Measurements from ENCODE around the gene ACOT7.

ACOT7 gene

GRCh38 chr1:6287431-6287886 is 106.1 kb downstream of the ACOT7 start:
- DNase-seq (ENCODE audit: low read depth in 1 of 2, low spot score in 1 of 2): no peak

- DNase-seq (ENCODE audit: low read depth in 1 of 2, low spot score in 1 of 2): no peak
These were observed 106.5 kb downstream of the ACOT7 start for GRCh38 chr1:6287029-6287428.

- no peak for DNase-seq (ENCODE audit: low read depth in 1 of 2, low spot score in 1 of 2)
These were observed 107.3 kb downstream of the ACOT7 start for GRCh38 chr1:6286266-6286665.

DNA sequence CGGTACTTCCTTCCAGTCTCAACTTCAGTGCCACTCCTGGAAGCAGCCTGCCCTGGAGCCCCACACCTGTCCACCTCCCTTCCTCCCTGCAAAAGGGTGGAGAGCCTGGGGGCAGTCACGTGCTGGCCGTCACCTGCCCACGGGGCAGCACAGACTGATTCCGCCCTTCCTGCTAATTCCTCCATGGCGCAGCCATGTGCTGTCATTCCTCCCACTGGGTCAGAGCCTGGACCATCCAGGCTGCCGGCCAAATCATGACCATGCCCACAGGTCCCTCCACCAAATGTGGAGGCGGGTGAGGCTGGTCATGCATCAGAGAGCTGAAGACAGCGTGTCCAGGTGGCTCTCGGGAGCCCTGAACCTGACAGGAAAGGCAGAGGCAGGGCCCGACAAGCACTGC is 108.2 kb downstream of the ACOT7 start:
- no peak for DNase-seq (ENCODE audit: low read depth in 1 of 2, low spot score in 1 of 2)

DNA sequence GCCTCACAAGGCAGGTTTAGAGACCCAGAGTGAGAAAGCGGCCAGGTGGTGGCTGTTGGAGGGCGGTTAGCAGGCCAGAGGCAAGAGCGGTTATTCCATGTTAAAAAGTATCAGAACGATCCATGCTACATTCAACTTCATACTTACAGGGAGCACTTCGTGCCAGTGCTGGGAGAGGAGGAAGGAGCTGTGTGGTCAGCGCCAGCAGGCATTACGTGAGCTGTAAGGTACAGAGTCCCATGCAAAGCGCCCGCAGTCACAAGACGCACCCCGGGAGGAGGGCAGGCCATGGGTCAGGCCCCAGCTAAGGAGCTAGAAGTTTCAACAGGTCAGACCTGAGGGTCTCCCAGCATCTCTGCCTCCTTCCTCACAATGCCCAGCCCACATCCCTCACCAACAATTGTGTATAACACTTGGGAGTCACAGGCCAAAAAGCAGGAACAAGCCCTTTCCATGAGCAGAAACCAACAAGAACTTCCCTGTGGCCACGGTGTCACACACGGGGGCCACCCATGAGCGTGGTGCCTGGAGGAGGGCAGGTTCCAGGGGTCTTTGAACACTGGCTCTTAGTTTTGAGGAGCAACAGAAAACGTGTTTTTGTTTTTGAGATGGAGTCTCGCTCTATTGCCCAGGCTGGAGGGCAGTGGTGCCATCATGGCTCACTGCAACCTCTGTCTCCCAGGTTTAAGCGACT is 110.8 kb downstream of the ACOT7 start:
- no peak for DNase-seq (ENCODE audit: low read depth in 1 of 2, low spot score in 1 of 2)

DNA sequence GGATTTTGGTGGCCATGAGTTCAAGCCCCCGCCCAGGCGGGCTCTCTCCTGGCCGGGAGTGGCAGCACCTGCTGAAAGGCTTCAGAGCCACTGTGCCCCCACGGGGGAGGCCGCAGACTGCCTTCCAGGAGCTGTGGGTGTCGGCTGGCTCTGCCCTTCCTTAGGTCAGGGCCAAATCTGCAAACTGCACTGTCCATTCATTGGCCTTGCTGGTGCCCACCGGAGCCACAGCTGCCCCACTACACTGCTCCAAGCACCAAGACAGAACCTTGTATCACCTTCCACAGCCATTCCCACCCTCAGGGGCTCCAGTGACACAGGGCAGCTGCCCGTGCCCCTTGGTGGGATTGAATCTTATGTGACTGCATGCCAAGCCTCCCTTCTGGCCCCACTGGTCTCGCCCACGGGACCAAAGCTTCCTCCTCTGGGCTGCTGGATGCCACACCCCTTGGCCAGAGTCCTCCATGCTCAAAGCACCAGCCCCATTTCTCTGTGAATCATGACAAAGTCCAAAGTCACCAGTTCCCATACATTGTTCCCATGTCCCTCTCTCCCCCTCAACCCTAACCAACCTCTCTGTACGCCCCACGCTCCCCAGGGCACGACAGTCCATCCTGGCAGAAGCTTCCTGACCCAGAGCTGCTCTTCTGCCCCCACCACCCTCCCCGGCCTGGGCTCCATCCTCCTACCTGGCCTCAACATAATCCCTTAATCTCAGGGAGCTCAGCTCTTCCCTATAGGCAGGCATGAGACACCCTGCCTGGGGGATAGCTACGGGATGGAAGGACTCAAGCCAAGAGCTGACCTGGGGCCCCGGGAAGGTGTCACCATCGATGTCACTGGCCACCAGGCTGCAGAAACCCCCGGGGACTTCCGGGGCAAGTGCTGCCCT is 111.8 kb downstream of the ACOT7 start:
- no peak for DNase-seq (ENCODE audit: low read depth in 1 of 2, low spot score in 1 of 2)

DNA sequence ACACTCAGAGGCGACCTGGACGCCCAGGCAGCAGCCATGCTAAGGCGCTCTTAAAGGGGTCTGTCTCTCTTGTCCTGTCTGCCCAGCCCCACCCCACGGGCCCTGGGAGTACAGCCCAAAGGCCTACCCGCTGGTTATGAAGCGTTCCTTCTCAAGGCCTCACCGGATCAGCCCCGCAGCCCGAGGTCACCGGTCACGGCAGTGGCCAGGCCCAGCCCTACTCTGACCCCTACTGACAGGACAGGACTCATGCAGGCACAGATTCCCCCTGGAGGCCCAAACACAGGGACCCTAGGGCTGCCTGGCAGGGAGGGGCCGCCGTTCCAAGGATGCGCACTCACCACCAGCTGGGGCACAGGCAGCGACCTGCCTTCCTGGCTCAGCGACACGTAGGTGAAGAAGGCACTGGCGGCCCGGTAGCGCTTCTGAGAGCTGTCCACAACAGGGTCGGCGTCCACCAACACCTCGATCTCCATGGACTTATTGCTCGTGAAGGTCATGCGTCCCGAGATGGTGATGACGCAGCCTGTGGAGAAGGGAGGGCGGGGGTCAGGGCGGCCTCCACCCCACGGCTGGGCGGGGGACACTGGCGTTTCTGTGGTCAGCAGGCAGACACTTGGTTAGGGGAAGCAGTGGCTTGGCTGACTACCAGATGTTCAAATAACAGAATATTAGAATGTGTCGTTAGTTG is 112.7 kb downstream of the ACOT7 start:
- no peak for DNase-seq (ENCODE audit: low read depth in 1 of 2, low spot score in 1 of 2)

GRCh38 chr1:6279613-6280383 is 113.8 kb downstream of the ACOT7 start:
- DNase-seq (ENCODE audit: low read depth in 1 of 2, low spot score in 1 of 2): no peak

GRCh38 chr1:6279066-6279465 is 114.5 kb downstream of the ACOT7 start:
- DNase-seq (ENCODE audit: low read depth in 1 of 2, low spot score in 1 of 2): no peak

GRCh38 chr1:6278263-6278662 is 115.3 kb downstream of the ACOT7 start:
- no peak for DNase-seq (ENCODE audit: low read depth in 1 of 2, low spot score in 1 of 2)

DNA sequence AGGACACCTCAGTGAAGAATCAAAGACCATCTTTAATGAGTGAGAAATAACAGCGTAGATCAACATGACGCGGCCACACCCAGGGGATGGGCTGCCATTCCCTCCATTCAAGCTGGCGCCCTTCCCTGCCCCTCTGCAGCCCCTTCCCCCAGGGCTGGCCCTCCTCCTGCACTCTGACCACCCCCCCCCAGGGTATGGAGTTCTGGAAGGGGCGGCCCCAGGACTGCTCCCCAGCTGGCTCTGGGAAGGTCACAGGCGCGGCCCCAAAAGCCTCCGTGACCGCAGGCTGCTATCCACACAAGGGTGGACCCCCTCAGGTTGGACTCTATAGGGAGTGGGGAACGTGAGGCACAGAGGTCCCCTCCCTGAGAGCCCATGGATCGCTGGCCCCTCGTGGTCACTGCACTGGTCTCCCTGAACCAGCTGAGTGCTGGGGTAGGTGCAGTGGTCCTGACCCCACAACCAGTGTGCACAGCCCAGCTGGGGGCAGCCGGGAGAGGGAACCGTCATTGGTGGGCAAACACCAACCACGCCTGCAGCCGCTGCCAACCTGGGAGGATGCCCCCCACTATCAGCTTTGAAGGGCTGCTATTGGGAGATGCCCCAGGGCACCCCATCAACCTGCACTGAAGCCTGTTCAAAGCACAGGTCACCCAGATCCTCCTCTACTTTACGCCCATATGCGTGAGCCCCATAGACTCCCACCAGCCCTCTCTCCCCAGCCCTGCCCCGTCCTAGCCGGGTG is 116.6 kb downstream of the ACOT7 start:
- DNase-seq (ENCODE audit: low read depth in 1 of 2, low spot score in 1 of 2): no peak

DNA sequence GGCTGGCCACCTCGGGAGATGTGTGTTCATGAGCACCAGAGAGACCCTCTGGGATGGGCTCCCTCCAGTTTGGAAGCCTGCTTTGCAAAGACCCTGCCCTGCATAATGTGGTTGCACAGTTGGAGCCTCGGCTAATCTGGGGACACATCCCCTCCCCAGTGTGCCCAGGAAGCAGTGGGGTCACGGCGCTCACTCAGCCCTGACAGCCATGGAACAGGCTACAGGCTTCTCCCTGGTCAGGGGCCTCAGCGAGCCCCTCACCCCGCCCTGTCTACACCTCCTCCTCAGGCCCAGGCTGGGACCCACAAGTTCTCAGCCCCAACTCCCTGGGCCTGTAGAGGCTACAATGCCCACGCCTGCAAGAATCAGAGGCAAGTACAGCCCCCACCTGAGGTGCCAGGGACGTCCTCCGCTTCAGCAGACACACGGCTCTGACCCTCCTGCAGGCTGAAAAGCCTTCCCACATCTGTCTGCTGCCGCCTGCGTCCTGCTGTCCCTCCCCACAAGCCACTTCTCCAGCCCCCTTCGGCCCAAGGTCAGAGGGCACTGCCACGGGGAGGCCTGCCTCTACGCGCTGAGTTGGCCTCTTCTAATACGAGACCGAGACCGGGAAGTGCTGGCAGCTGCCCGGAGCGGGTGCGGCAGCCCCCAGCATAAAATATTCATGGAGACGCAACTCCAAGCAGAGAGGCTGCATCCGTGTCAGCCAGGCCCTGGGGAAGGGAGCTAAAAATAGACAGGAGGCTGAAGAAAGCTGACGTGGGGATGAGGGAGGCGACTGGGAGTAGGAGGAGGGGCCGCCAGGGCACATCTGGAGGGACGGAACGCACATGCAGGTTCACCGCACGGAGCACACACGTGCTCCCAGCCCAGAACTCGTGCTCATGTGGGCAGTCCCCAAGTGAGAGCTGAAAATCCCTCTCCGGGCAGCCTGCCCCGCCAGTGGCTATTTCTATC is 117.5 kb downstream of the ACOT7 start:
- DNase-seq (ENCODE audit: low read depth in 1 of 2, low spot score in 1 of 2): no peak

DNA sequence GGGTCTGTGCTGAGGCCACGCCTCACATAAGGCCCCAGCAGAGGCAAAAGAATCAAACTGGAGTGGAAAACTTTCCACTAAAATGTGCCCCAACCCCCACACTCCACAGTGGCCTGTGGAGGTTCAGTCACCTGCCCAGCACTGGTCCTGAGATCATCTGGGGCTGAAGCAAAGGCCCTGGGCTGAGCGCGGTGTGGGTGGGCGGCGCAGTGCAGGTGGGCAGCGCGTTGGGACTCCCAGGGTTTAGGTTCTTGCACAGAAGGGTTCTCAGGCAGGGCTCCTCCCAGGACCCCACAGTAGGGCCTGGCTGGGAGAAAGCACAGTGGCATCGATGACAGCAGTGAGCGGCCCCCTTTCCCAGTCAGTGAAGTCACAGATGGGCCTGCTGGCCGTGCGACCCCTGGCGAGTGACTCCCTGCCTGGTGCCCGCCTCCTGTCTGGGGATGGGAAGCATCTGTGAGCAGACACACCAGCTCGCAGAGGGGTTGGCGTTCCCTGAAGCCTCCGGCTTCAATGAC is 118.9 kb downstream of the ACOT7 start:
- DNase-seq (ENCODE audit: low read depth in 1 of 2, low spot score in 1 of 2): no peak

DNA sequence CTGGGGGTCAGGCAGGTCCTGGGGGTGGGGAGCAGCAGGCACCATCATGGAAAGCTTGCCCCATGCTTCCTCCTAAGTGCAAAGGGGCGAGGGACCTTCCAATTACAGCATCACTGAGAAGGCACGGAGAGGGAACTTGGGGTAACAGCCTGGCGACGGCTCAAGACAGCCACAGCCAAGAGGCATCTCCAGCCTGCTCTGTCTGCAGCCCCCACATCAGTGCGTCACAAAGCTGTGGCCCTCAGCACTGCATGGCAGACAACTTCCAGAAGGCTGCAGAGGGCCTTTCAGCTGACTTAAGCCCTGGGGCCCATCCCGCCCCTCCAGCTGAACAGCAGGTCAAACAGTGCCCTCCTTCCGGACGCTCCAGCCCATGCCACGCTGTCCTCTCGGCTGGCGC is 119.5 kb downstream of the ACOT7 start:
- no peak for DNase-seq (ENCODE audit: low read depth in 1 of 2, low spot score in 1 of 2)

GRCh38 chr1:6273380-6273891 is 120.1 kb downstream of the ACOT7 start:
- no peak for DNase-seq (ENCODE audit: low read depth in 1 of 2, low spot score in 1 of 2)

DNA sequence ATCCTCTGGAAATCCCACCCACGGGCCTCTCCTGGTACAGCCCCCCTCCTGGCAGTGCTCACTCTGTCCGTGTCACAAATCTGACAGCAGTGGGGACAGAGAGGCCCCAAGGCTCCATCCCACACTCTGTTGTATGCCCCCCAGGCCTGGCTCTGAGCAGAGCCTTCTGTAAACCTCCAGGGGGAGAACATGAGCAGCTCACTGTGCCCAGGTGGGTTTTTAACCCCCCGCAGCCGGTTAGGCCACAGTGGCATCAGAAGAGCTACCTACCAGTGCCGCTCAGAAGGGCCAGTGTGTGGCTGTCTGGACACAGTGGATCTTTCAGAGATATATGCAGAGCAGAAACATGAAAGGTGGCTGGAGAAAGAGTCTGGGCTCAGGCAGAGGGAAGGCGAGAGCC is 120.7 kb downstream of the ACOT7 start:
- DNase-seq (ENCODE audit: low read depth in 1 of 2, low spot score in 1 of 2): no peak

- no peak for DNase-seq (ENCODE audit: low read depth in 1 of 2, low spot score in 1 of 2)
These were observed 121.1 kb downstream of the ACOT7 start for GRCh38 chr1:6272452-6272851.

DNA sequence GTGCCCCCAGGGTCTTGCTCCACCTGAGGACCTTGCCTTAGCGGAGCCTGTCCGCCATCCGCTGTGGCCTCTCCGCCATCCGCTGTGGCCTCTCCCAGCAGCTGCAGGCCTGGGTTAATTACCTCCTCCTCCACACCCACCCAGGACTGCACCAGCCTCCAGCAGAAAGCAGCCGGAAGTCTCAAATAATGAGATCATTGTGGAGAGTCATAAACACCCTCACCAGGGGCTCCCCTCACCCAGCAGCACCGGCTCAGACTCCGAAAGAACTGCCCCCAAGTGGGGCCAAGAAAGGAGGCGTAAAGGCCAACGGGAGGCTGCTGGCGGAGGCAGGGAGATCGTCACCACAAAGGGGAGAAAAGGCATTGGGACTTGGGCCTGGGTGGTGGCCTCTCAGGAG is 122.0 kb downstream of the ACOT7 start:
- no peak for DNase-seq (ENCODE audit: low read depth in 1 of 2, low spot score in 1 of 2)

GRCh38 chr1:6271006-6271405 is 122.6 kb downstream of the ACOT7 start:
- DNase-seq (ENCODE audit: low read depth in 1 of 2, low spot score in 1 of 2): no peak

Measured in activated T-helper 1 cell treated with anti-CD3 and anti-CD28 coated beads, Interleukin-2, amount 50 U/mL, for 16 hours (primary cell).